Uterus (tissue), 4 donors: ENCODE data around the gene AGFG2. TPM values are rescaled to one million over a fixed set of nuclear protein-coding genes. Genes with fewer than 3 reads are reported as not detected.
"Not testable (repeated sequence)": the region's sequence is repeated elsewhere in the genome, so short reads cannot be mapped to it uniquely, and the experiment has no call there.

Source experiments
- DNase-seq, 2 donors: peaks; one replicate each; pipeline ENCODE4 v3.0.0-alpha.2; 2019 to 2020
- H3K27ac ChIP-seq, 2 donors: fragments of 200-600 bp; sonication (generic); 1 replicate in 1 of 2; 2 replicates in 1 of 2; pipeline ENCODE4 v1.5.1; 2016 to 2018
- H3K27me3 ChIP-seq, 2 donors: fragments of 200-600 bp; sonication (generic); one replicate each; pipeline ENCODE4 v1.5.1; 2018 to 2019; ENCODE audit warnings: control low read depth in 1 of 2
- H3K36me3 ChIP-seq, 2 donors: fragments of 200-600 bp; sonication (generic); one replicate each; pipeline ENCODE4 v1.5.1; 2019; ENCODE audit warnings: control low read depth in 1 of 2
- H3K4me1 ChIP-seq, 2 donors: fragments of 200-600 bp; sonication (generic); one replicate each; pipeline ENCODE4 v1.5.1; 2018 to 2019; ENCODE audit warnings: control low read depth in 1 of 2
- H3K4me3 ChIP-seq, 2 donors: fragments of 200-600 bp; sonication (generic); 1 replicate in 1 of 2; 2 replicates in 1 of 2; pipeline ENCODE4 v1.5.1; 2018 to 2019; ENCODE audit warnings: mild to moderate bottlenecking in 1 of 2
- H3K9me3 ChIP-seq, 2 donors: fragments of 200-600 bp; sonication (generic); one replicate each; pipeline ENCODE4 v1.5.1; 2019; ENCODE audit warnings: control low read depth in 1 of 2
- CTCF ChIP-seq, 4 experiments: fragments of 200-600 bp in 2 of 4; fragments of 450-650 bp in 2 of 4; sonication (generic) in 2 of 4; IDR thresholded peaks; one replicate each; pipeline ENCODE4 v1.5.1; 2016 to 2019; ENCODE audit warnings: antibody characterized with exemption in 4 of 4, mild to moderate bottlenecking in 2 of 4, moderate library complexity in 1 of 4
- POLR2A ChIP-seq, 2 donors: fragments of 450-650 bp; IDR thresholded peaks; one replicate each; pipeline ENCODE4 v1.6.1; 2016; ENCODE audit warnings: antibody characterized with exemption in 2 of 2, mild to moderate bottlenecking in 1 of 2, moderate library complexity in 1 of 2
- intact Hi-C: fragments of 100-400 bp; cut with DNase I; formaldehyde crosslinking; loops from one replicate; pipeline ENCODE4 v1.15.1; 2023; ENCODE audit warnings: low total_unique reads
- total RNA-seq, 4 donors: library from RNA; depleted of rRNA in 3 of 4; stranded (reverse); fragments of >200 nt in 3 of 4; gene quantifications; one replicate each; pipeline versions ENCODE4 v1.1.0 to v1.2.4, GENCODE V29; 2014 to 2023
- donor health status: DM: yes; HTN: yes; CAD: no.

The AGFG2 gene
- total RNA-seq, 4 donors from 2014 or later, result 6.8 to 64.4 (median 20.4) TPM

DNA sequence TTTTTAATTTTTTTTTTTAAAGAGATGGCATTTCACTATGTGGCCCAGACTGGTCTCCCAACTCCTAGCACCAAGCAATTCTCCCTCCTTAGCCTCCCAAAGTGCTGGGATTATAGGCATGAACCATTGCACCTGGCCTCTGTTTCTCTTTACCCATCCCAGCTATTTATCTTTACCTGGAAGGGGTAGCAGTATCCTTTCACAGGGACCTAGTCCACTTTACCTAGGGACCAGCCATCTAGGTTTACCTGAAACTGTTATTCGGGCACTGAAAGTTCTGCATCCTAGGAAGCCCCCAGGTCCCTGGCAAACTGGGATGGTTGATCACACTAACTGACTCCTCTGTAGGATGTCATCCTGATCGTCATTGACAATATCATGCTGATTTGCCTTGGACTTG lies 21.7 kb upstream of the AGFG2 start:
- no peaks in the 10 kb centered on the region for H3K27me3 ChIP-seq
- no peak overlapping the region for H3K4me3 ChIP-seq
- no peak for TF ChIP-seq POLR2A (IDR thresholded peaks at IDR 0.05)
- no peak for TF ChIP-seq CTCF (IDR thresholded peaks at IDR 0.05)
- no peaks in the 10 kb centered on the region for H3K4me1 ChIP-seq
- H3K27ac ChIP-seq, result no peak overlapping the region
- DNase-seq, result no peak
- no peaks in the 10 kb centered on the region for H3K9me3 ChIP-seq
- H3K36me3 ChIP-seq, result no peaks in the 10 kb centered on the region
- intact Hi-C loops, result no loop called here

GRCh38 chr7:100519580-100519979 lies 19.4 kb upstream of the AGFG2 start:
- H3K4me1 ChIP-seq, result no peaks in the 10 kb centered on the region
- intact Hi-C loops, result no loop called here

DNA sequence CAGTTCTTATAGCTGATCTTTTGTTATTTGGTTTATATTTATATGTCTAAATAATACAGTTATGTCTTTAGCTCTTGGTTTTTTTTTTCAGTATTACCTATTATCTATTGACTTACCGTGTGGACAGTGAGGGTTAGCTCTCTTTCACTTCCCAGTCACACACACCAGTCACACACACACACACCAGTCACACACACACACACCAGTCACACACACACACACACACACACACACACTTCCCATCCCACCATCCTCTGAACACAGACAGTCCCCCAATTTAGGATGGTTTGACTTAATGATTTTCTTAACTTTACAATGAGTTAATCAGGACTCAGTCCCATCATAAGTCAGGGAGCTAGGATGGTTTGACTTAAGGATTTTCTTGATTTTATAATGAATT lies 18.9 kb upstream of the AGFG2 start:
- Histone ChIP-seq H3K4me1 (no peaks in the 10 kb centered on the region), H3K4me3 (no peak overlapping the region), H3K27me3 (no peaks in the 10 kb centered on the region), H3K9me3 (no peaks in the 10 kb centered on the region), H3K36me3 (no peaks in the 10 kb centered on the region), H3K27ac (no peak overlapping the region)
- intact Hi-C loops, result no loop called here
- no peak for DNase-seq
- no peak for TF ChIP-seq CTCF (IDR thresholded peaks at IDR 0.05)
- no peak for TF ChIP-seq POLR2A (IDR thresholded peaks at IDR 0.05)

More at GRCh38 chr7:100519580-100519979, 19.4 kb upstream of the AGFG2 start:
- H3K27ac ChIP-seq, result no peak overlapping the region
- DNase-seq, result no peak
- no peak overlapping the region for H3K4me3 ChIP-seq
- no peaks in the 10 kb centered on the region for H3K9me3 ChIP-seq
- TF ChIP-seq POLR2A (IDR thresholded peaks at IDR 0.05) (no peak), CTCF (IDR thresholded peaks at IDR 0.05) (no peak)
- H3K36me3 ChIP-seq, result no peaks in the 10 kb centered on the region
- no peaks in the 10 kb centered on the region for H3K27me3 ChIP-seq

DNA sequence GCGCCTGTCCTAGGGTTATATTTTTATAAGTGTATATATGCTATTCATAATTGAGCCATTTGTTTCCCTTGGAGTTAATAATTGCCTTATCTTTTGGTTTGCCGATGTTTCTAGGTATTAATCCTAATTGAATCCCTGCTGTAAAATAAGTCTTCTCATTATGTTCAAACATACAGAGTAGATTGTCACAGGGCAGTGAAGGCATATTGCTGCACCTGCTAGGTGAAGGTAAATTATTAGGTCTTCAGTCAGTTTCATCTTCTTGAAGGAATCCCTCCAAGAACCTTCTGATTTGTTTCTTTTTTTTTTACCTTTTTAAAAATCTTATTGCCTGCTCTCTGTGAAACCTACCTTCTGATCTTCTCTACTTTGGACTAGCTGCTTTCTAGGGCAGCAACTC lies 17.9 kb upstream of the AGFG2 start:
- H3K27me3 ChIP-seq, result no peaks in the 10 kb centered on the region
- no peaks in the 10 kb centered on the region for H3K9me3 ChIP-seq
- no peak for TF ChIP-seq CTCF (IDR thresholded peaks at IDR 0.05)
- TF ChIP-seq POLR2A (IDR thresholded peaks at IDR 0.05), result no peak
- intact Hi-C loops, result no loop called here
- no peak for DNase-seq
- no peak overlapping the region for H3K4me3 ChIP-seq
- no peaks in the 10 kb centered on the region for H3K4me1 ChIP-seq
- no peak overlapping the region for H3K27ac ChIP-seq
- H3K36me3 ChIP-seq, result no peaks in the 10 kb centered on the region

DNA sequence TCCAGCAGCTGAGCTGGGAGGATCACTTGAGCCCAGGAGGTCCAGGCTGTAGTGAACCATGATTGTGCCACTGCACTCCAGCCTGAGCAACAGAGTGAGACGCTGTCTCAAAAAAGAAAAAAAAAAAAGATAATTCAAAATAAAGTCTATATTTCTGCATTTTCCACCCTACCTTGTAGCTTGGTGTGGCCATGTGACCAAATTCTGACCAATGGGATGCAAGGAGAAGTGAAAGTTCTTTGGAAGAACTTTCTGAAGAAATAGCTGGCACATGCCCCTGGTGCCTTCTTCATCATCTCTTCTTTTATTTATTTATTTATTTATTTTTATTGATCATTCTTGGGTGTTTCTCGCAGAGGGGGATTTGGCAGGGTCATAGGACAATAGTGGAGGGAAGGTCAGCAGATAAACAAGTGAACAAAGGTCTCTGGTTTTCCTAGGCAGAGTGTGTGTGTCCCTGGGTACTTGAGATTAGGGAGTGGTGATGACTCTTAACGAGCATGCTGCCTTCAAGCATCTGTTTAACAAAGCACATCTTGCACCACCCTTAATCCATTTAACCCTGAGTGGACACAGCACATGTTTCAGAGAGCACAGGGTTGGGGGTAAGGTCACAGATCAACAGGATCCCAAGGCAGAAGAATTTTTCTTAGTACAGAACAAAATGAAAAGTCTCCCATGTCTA lies 17.0 kb upstream of the AGFG2 start:
- H3K4me3 ChIP-seq, DNase-seq, H3K9me3 ChIP-seq, H3K27me3 ChIP-seq, H3K36me3 ChIP-seq, H3K4me1 ChIP-seq, intact Hi-C loops, H3K27ac ChIP-seq: not testable (repeated sequence)

DNA sequence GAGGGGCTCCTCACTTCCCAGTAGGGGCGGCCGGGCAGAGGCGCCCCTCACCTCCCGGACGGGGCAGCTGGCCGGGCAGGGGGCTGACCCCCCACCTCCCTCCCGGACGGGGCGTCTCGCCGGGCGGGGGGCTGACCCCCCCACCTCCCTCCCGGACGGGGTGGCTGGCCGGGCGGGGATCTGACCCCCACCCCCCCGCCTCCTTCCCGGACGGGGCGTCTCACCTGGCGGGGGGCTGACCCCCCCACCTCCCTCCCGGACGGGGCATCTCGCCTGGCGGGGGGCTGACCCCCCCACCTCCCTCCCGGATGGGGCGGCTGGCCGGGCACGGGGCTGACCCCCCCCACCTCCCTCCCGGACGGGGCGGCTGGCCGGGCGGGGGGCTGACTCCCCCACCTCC lies 15.8 kb upstream of the AGFG2 start:
- H3K36me3 ChIP-seq, intact Hi-C loops, H3K9me3 ChIP-seq, H3K27me3 ChIP-seq, H3K27ac ChIP-seq, DNase-seq, H3K4me3 ChIP-seq, H3K4me1 ChIP-seq: not testable (repeated sequence)

DNA sequence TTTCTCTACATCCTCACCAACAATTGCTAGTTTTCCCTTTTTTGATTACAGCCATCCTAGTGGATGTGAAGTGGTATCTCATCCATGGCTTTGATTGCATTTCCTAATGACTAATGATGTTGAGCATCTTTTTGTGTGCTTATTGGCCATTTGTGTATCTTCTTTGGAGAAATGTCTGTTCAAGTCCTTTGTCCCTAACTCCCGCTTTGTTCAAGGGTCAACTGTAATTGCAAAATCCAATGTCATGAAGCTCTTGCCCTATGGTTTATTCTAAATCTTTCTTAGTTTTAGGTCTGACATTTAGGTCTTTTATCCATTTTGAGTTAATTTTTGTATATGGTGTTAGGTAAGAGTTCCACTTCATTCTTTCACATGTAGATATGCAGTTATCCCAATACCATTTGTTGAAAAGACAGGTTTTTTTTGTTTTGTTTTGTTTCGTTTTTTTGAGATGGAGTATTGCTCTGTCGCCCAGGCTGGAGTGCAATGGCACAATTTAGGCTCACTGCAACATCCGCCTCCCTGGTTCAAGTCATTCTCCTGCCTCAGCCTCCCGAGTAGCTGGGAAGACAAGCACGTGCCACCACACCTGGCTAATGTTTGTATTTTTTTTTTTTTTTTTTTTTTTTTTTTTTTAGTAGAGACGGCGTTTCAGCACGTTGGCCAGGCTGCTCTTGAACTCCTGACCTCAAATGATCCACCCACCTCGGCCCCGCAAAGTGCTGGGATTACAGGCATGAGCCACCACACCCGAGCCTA lies 10.7 kb upstream of the AGFG2 start:
- intact Hi-C loops, H3K9me3 ChIP-seq, DNase-seq, H3K36me3 ChIP-seq, H3K4me3 ChIP-seq, H3K4me1 ChIP-seq, H3K27ac ChIP-seq, H3K27me3 ChIP-seq: not testable (repeated sequence)
